ENCODE results near the gene CNNM2.

The CNNM2 gene

DNA sequence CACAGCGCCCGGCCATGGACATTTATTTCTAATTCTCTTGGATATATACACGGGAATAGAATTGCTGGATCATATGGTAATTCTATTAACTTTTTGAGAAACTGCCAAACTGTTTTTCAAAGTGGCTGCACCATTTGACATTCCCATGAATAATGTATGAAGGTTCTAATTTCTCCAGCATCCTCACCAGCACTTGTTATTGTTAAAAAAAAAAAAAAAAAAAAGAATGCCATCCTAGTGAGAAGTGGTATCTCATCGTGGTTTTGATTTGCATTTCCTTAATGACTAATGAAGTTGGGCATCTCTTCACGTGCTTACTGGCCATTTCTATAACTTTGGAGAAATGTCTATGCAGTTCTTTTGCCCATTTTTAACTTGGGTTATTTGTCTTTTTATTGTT, 13.5 kb downstream of the CNNM2 start:
- Histone ChIP-seq H3K79me2 (ENCODE audit: insufficient read depth, low read length) (no peaks in the 10 kb centered on the region), H3K27ac (ENCODE audit: low read depth, low read length, poor library complexity, severe bottlenecking) (no peak overlapping the region), H3K4me1 (ENCODE audit: insufficient read depth, low read length, severe bottlenecking) (no peaks in the 10 kb centered on the region), H3K36me3 (ENCODE audit: insufficient read depth, low read length) (no peaks in the 10 kb centered on the region), H2AFZ (ENCODE audit: low read length) (no peak overlapping the region), H3K27me3 (ENCODE audit: insufficient read depth, low read length) (no peaks in the 10 kb centered on the region), H3F3A (ENCODE audit: insufficient read depth, low read length) (no peaks in the 10 kb centered on the region), H3K4me3 (ENCODE audit: low read depth, low read length, poor library complexity, severe bottlenecking) (no peak overlapping the region), H3K9me3 (ENCODE audit: low read length) (no peaks in the 10 kb centered on the region), H3K4me2 (ENCODE audit: low read length) (no peak overlapping the region), H3K9me2 (ENCODE audit: low read depth, low read length) (no peaks in the 10 kb centered on the region), H3K9ac (ENCODE audit: low read length) (no peak overlapping the region), H4K20me1 (ENCODE audit: insufficient read depth, low read length) (no peaks in the 10 kb centered on the region)
- TF ChIP-seq CTCF (IDR thresholded peaks at IDR 0.05; ENCODE audit: low read length) (no peak), EZH2 (IDR thresholded peaks at IDR 0.05; ENCODE audit: borderline replicate concordance, low read length) (no peak)

- TF ChIP-seq CTCF (IDR thresholded peaks at IDR 0.05; ENCODE audit: low read length) (no peak), EZH2 (IDR thresholded peaks at IDR 0.05; ENCODE audit: borderline replicate concordance, low read length) (no peak)
- no peaks in the 10 kb centered on the region for H3K9me3 ChIP-seq (ENCODE audit: low read length)
Measured at GRCh38 chr10:102935505-102935904, 17.4 kb downstream of the CNNM2 start.

DNA sequence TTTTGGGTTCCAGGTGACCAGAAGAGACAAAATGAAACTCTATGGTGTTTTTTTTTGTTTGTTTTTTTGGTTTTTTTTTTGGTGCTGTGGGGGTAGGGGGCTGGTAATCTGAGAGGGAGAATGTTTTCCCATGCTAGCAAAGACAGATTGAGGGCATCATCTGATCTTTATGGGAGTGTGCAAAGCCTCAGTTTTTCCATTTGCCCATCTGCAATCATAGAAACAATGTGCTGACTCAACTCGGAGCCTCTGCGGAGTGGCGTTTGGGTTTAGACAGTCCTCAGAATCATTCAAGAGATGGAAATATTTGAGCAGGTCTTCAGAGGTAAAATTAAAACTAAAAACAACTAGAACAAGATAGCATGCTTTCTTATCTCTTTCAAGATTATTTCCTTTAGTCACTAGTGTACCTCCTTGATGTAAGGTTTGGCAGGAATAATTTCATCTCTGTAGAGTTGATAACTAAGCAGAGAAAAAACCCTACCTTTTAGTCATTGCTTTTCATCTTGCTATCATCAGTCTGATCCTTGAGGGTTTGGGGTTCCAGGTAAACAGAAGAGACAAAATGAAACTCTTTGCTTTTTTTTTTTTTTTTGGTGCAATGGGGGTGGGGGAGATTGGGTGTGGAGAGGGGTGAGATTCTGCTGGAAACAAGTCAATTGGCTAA, 18.0 kb downstream of the CNNM2 start:
- no peaks in the 10 kb centered on the region for H3K9me2 ChIP-seq (ENCODE audit: low read depth, low read length)
- no peaks in the 10 kb centered on the region for H4K20me1 ChIP-seq (ENCODE audit: insufficient read depth, low read length)
- no peaks in the 10 kb centered on the region for H3F3A ChIP-seq (ENCODE audit: insufficient read depth, low read length)
- no peak for TF ChIP-seq EZH2 (IDR thresholded peaks at IDR 0.05; ENCODE audit: borderline replicate concordance, low read length)
- no peak for TF ChIP-seq CTCF (IDR thresholded peaks at IDR 0.05; ENCODE audit: low read length)
- no peaks in the 10 kb centered on the region for H3K9me3 ChIP-seq (ENCODE audit: low read length)
- H3K27me3 ChIP-seq (ENCODE audit: insufficient read depth, low read length), result no peaks in the 10 kb centered on the region
- no peaks in the 10 kb centered on the region for H3K4me1 ChIP-seq (ENCODE audit: insufficient read depth, low read length, severe bottlenecking)
- H3K4me2 ChIP-seq (ENCODE audit: low read length), result no peak overlapping the region
- H2AFZ ChIP-seq (ENCODE audit: low read length), result no peak overlapping the region
- no peaks in the 10 kb centered on the region for H3K79me2 ChIP-seq (ENCODE audit: insufficient read depth, low read length)
- H3K27ac ChIP-seq (ENCODE audit: low read depth, low read length, poor library complexity, severe bottlenecking), result no peak overlapping the region
- H3K4me3 ChIP-seq (ENCODE audit: low read depth, low read length, poor library complexity, severe bottlenecking), result no peak overlapping the region
- H3K36me3 ChIP-seq (ENCODE audit: insufficient read depth, low read length), result no peaks in the 10 kb centered on the region
- H3K9ac ChIP-seq (ENCODE audit: low read length), result no peak overlapping the region

More at GRCh38 chr10:102935505-102935904, 17.4 kb downstream of the CNNM2 start:
- no peaks in the 10 kb centered on the region for H3K36me3 ChIP-seq (ENCODE audit: insufficient read depth, low read length)
- H3K4me1 ChIP-seq (ENCODE audit: insufficient read depth, low read length, severe bottlenecking), result no peaks in the 10 kb centered on the region
- no peak overlapping the region for H2AFZ ChIP-seq (ENCODE audit: low read length)
- no peak overlapping the region for H3K27ac ChIP-seq (ENCODE audit: low read depth, low read length, poor library complexity, severe bottlenecking)
- no peaks in the 10 kb centered on the region for H3K79me2 ChIP-seq (ENCODE audit: insufficient read depth, low read length)
- no peaks in the 10 kb centered on the region for H3F3A ChIP-seq (ENCODE audit: insufficient read depth, low read length)
- H3K4me3 ChIP-seq (ENCODE audit: low read depth, low read length, poor library complexity, severe bottlenecking), result no peak overlapping the region
- no peak overlapping the region for H3K4me2 ChIP-seq (ENCODE audit: low read length)
- no peaks in the 10 kb centered on the region for H3K27me3 ChIP-seq (ENCODE audit: insufficient read depth, low read length)
- H3K9ac ChIP-seq (ENCODE audit: low read length), result no peak overlapping the region
- H3K9me2 ChIP-seq (ENCODE audit: low read depth, low read length), result no peaks in the 10 kb centered on the region
- H4K20me1 ChIP-seq (ENCODE audit: insufficient read depth, low read length), result no peaks in the 10 kb centered on the region
